Body of pancreas (tissue), 4 donors: Measurements from ENCODE around the gene ADGRB2.

Experiments
- CTCF ChIP-seq, 7 experiments: fragments of 450-650 bp in 4 of 7; fragments of 200-600 bp in 3 of 7; sonication (generic) in 3 of 7; IDR thresholded peaks; one replicate each; pipeline ENCODE4 v1.5.1; 2016 to 2019; ENCODE audit warnings: antibody characterized with exemption in 7 of 7
- POLR2A ChIP-seq, 3 donors: fragments of 450-650 bp; IDR thresholded peaks; one replicate each; pipeline ENCODE4 v1.6.1; 2016; ENCODE audit warnings: antibody characterized with exemption in 3 of 3, mild to moderate bottlenecking in 2 of 3

GRCh38 chr1:31785020-31785946 is 21.1 kb upstream of the ADGRB2 start:
- TF ChIP-seq CTCF (IDR thresholded peaks at IDR 0.05), result no peak
- TF ChIP-seq POLR2A (IDR thresholded peaks at IDR 0.05), result no peak
